WTC11 (cell line): ENCODE results near the gene CRIP1. TPM values are rescaled to one million over a fixed set of nuclear protein-coding genes. Genes with fewer than 3 reads are reported as not detected.

Experiments used
- ATAC-seq: fragments of 200-7000 bp; cut with Tn5 transposase; 2 replicates; pipeline ENCODE4 v1.10.0; 2021; ENCODE audit warnings: mild to moderate bottlenecking, moderate library complexity
- CTCF ChIA-PET: fragments of 300-600 bp; sonication (Branson Sonifier 250); formaldehyde crosslinking; loops from one replicate; lab custom pipeline; 2021; ENCODE audit warnings: antibody characterized with exemption; lab: Charles Lee
- POLR2A ChIA-PET: fragments of 350-600 bp; sonication (Branson Sonifier 250); formaldehyde crosslinking; loops from one replicate; lab custom pipeline; 2021; ENCODE audit warnings: antibody characterized with exemption; lab: Charles Lee
- DNase-seq: peaks from one replicate; pipeline ENCODE4 v3.0.0; 2021; ENCODE audit warnings: low spot score
- H3K27ac Mint-ChIP-seq: 2 replicates; pipeline ENCODE4 v1.8.0; 2021; ENCODE audit warnings: mixed read lengths
- H3K27me3 Mint-ChIP-seq: 2 replicates; pipeline ENCODE4 v1.8.0; 2021; ENCODE audit warnings: low read depth, mild to moderate bottlenecking, moderate library complexity, mixed read lengths
- H3K36me3 Mint-ChIP-seq: 2 replicates; pipeline ENCODE4 v1.8.0; 2021; ENCODE audit warnings: mixed read lengths
- H3K4me1 Mint-ChIP-seq: 2 replicates; pipeline ENCODE4 v1.8.0; 2022; ENCODE audit warnings: mixed read lengths
- H3K4me3 Mint-ChIP-seq: 2 replicates; pipeline ENCODE4 v1.8.0; 2021; ENCODE audit warnings: mild to moderate bottlenecking, moderate library complexity, mixed read lengths
- H3K9me3 Mint-ChIP-seq: 2 replicates; pipeline ENCODE4 v1.8.0; 2021; ENCODE audit warnings: mixed read lengths
- CREB1 ChIP-seq: sonication (generic); formaldehyde crosslinking; IDR thresholded peaks from 2 replicates; pipeline ENCODE4 v1.8.0; 2023; ENCODE audit warnings: mild to moderate bottlenecking, missing genetic modification reagents
- E2F5 ChIP-seq: sonication (generic); formaldehyde crosslinking; IDR thresholded peaks from 2 replicates; pipeline ENCODE4 v1.8.1; 2022; ENCODE audit warnings: mild to moderate bottlenecking, moderate library complexity, missing genetic modification reagents
- ESRRA ChIP-seq: sonication (generic); formaldehyde crosslinking; IDR thresholded peaks from 2 replicates; pipeline ENCODE4 v1.8.1; 2022; ENCODE audit warnings: mild to moderate bottlenecking, missing genetic modification reagents, borderline replicate concordance
- GABPB1 ChIP-seq: sonication (generic); formaldehyde crosslinking; IDR thresholded peaks from 2 replicates; pipeline ENCODE4 v1.8.1; 2023; ENCODE audit warnings: mild to moderate bottlenecking, missing genetic modification reagents
- HMGXB4 ChIP-seq: sonication (generic); formaldehyde crosslinking; IDR thresholded peaks from 2 replicates; pipeline ENCODE4 v1.8.1; 2023; ENCODE audit warnings: mild to moderate bottlenecking, moderate library complexity, missing genetic modification reagents
- JUN ChIP-seq: sonication (generic); formaldehyde crosslinking; IDR thresholded peaks from 2 replicates; pipeline ENCODE4 v1.8.0; 2023; ENCODE audit warnings: mild to moderate bottlenecking, missing genetic modification reagents
- MAX ChIP-seq: sonication (generic); formaldehyde crosslinking; IDR thresholded peaks from 2 replicates; pipeline ENCODE4 v1.8.0; 2022; ENCODE audit warnings: mild to moderate bottlenecking, missing genetic modification reagents
- SMAD3 ChIP-seq: sonication (generic); formaldehyde crosslinking; IDR thresholded peaks from 2 replicates; pipeline ENCODE4 v1.8.0; 2022; ENCODE audit warnings: missing genetic modification reagents, mild to moderate bottlenecking, borderline replicate concordance
- SOX15 ChIP-seq: fragments of 250-450 bp; sonication (Bioruptor Pico); IDR thresholded peaks from 2 replicates; pipeline ENCODE4 v1.9.0; 2021; ENCODE audit warnings: mild to moderate bottlenecking
- SP1 ChIP-seq: sonication (generic); formaldehyde crosslinking; conservative IDR thresholded peaks from 2 replicates; pipeline ENCODE4 v1.8.1; 2022; ENCODE audit warnings: missing genetic modification reagents
- TEAD1 ChIP-seq: sonication (generic); formaldehyde crosslinking; IDR thresholded peaks from 2 replicates; pipeline ENCODE4 v1.8.0; 2022; ENCODE audit warnings: mild to moderate bottlenecking, missing genetic modification reagents
- USF1 ChIP-seq: sonication (generic); formaldehyde crosslinking; IDR thresholded peaks from 2 replicates; pipeline ENCODE4 v1.8.0; 2022; ENCODE audit warnings: mild to moderate bottlenecking, missing genetic modification reagents
- ZMAT4 ChIP-seq: fragments of 250-450 bp; sonication (Bioruptor Pico); IDR thresholded peaks from 2 replicates; pipeline ENCODE4 v1.9.0; 2021; ENCODE audit warnings: mild to moderate bottlenecking
- ZNF219 ChIP-seq: sonication (generic); formaldehyde crosslinking; IDR thresholded peaks from 2 replicates; pipeline ENCODE4 v1.8.0; 2023; ENCODE audit warnings: missing genetic modification reagents, mild to moderate bottlenecking, borderline replicate concordance
- ZNF396 ChIP-seq: fragments of 250-450 bp; sonication (Bioruptor Pico); IDR thresholded peaks from 2 replicates; pipeline ENCODE4 v1.8.0; 2021; ENCODE audit warnings: mild to moderate bottlenecking, moderate library complexity, borderline replicate concordance
- ZNF425 ChIP-seq: fragments of 250-450 bp; sonication (Bioruptor Pico); conservative IDR thresholded peaks from 2 replicates; pipeline ENCODE4 v1.9.0; 2021; ENCODE audit warnings: mild to moderate bottlenecking
- ZNF512 ChIP-seq: sonication (generic); formaldehyde crosslinking; IDR thresholded peaks from 2 replicates; pipeline ENCODE4 v1.8.1; 2022; ENCODE audit warnings: missing genetic modification reagents, borderline replicate concordance
- total RNA-seq: library from RNA; stranded (reverse); gene quantifications from 3 replicates; pipeline ENCODE4 v1.2.3, GENCODE V29; 2021

The CRIP1 gene
- total RNA-seq, 1 experiment from 2014 or later, result 9.0 TPM

- TF ChIP-seq SOX15 (CRISPR knock-in tag) (no peak), ESRRA (no peak), ZNF512 (CRISPR knock-in tag) (no peak)
Measured at GRCh38 chr14:105533391-105533790, 46.7 kb downstream of the CRIP1 start (continued).

GRCh38 chr14:105533811-105534498 lies 47.3 kb downstream of the CRIP1 start:
- no peaks in the 10 kb centered on the region for H3K4me1 Mint-ChIP-seq
- ChIA-PET CTCF (no interaction called here), POLR2A (no interaction called here)

GRCh38 chr14:105534586-105534985 lies 47.9 kb downstream of the CRIP1 start:
- CTCF ChIA-PET, result no interaction called here

More at GRCh38 chr14:105533811-105534498, 47.3 kb downstream of the CRIP1 start:
- peaks cover 31% of the 10 kb centered on the region for H3K27me3 Mint-ChIP-seq
- no peak overlapping the region for H3K4me3 Mint-ChIP-seq
- TF ChIP-seq ZNF425 (CRISPR knock-in tag), result no peak
- no peak for TF ChIP-seq E2F5 (CRISPR knock-in tag)
- no peak for TF ChIP-seq SOX15 (CRISPR knock-in tag)
- no peak for TF ChIP-seq CREB1 (CRISPR knock-in tag)
- TF ChIP-seq JUN (CRISPR knock-in tag), result no peak
- TF ChIP-seq SMAD3 (CRISPR knock-in tag), result no peak
- TF ChIP-seq HMGXB4 (CRISPR knock-in tag), result no peak
- TF ChIP-seq ZNF396 (CRISPR knock-in tag), result no peak
- no peak for TF ChIP-seq ZNF219 (CRISPR knock-in tag)
- H3K36me3 Mint-ChIP-seq, result peaks cover 15% of the 10 kb centered on the region
- no peak for ATAC-seq
- H3K9me3 Mint-ChIP-seq, result peaks cover 25% of the 10 kb centered on the region
- no peak overlapping the region for H3K27ac Mint-ChIP-seq
- DNase-seq, result no peak

More at GRCh38 chr14:105534586-105534985, 47.9 kb downstream of the CRIP1 start:
- Mint-ChIP-seq H3K36me3 (peaks cover 19% of the 10 kb centered on the region), H3K4me1 (no peaks in the 10 kb centered on the region), H3K4me3 (no peak overlapping the region), H3K27me3 (peaks cover 27% of the 10 kb centered on the region), H3K27ac (no peak overlapping the region), H3K9me3 (peaks cover 30% of the 10 kb centered on the region)
- DNase-seq, result no peak
- ATAC-seq, result no peak
- TF ChIP-seq ZMAT4 (CRISPR knock-in tag) (no peak), USF1 (CRISPR knock-in tag) (no peak), TEAD1 (CRISPR knock-in tag) (no peak), SMAD3 (CRISPR knock-in tag) (no peak), GABPB1 (no peak), MAX (no peak), SP1 (CRISPR knock-in tag) (no peak)
- POLR2A ChIA-PET, result no interaction called here
